Activated CD4-positive, alpha-beta memory T cell treated with anti-CD3 and anti-CD28 coated beads for 36 hours (primary cell): ENCODE data around the gene LRRC8D. TPM values are rescaled to one million over a fixed set of nuclear protein-coding genes. Genes with fewer than 3 reads are reported as not detected.

Experiments used
- CTCF ChIA-PET: fragments of 350-600 bp; sonication (Branson Sonifier 250); formaldehyde crosslinking; loops from one replicate; lab custom pipeline; 2021; ENCODE audit warnings: antibody characterized with exemption, inconsistent platforms; lab: Charles Lee
- POLR2A ChIA-PET: fragments of 350-600 bp; sonication (Branson Sonifier 250); formaldehyde crosslinking; loops from one replicate; lab custom pipeline; 2021; ENCODE audit warnings: antibody characterized with exemption; lab: Charles Lee
- DNase-seq: peaks from one replicate; pipeline ENCODE4 v3.0.0-alpha.2; 2020
- H3K27ac Mint-ChIP-seq: one replicate; pipeline ENCODE4 v1.8.0; 2021; ENCODE audit warnings: mixed read lengths
- H3K27me3 Mint-ChIP-seq: one replicate; pipeline ENCODE4 v1.8.0; 2021; ENCODE audit warnings: mixed read lengths
- H3K36me3 Mint-ChIP-seq: one replicate; pipeline ENCODE4 v1.8.0; 2021; ENCODE audit warnings: mixed read lengths
- H3K4me1 Mint-ChIP-seq: one replicate; pipeline ENCODE4 v1.8.0; 2021; ENCODE audit warnings: low read depth, mixed read lengths
- H3K4me3 Mint-ChIP-seq: one replicate; pipeline ENCODE4 v1.8.0; 2021; ENCODE audit warnings: mild to moderate bottlenecking, mixed read lengths
- H3K9me3 Mint-ChIP-seq: one replicate; pipeline ENCODE4 v1.8.0; 2021; ENCODE audit warnings: mixed read lengths
- intact Hi-C: fragments of 100-400 bp; cut with micrococcal nuclease; formaldehyde crosslinking; loops from one replicate; pipeline ENCODE4 v1.15.1; 2023
- total RNA-seq, 2 experiments: library from RNA; stranded (reverse); gene quantifications; one replicate each; pipeline ENCODE4 v1.2.3, GENCODE V29; 2021

LRRC8D gene
- total RNA-seq, 2 experiments from 2014 or later = 17.7 to 19.4 TPM

GRCh38 chr1:89823679-89824292, 3.0 kb downstream of the LRRC8D start:
- H3K27ac Mint-ChIP-seq = no peak overlapping the region

DNA sequence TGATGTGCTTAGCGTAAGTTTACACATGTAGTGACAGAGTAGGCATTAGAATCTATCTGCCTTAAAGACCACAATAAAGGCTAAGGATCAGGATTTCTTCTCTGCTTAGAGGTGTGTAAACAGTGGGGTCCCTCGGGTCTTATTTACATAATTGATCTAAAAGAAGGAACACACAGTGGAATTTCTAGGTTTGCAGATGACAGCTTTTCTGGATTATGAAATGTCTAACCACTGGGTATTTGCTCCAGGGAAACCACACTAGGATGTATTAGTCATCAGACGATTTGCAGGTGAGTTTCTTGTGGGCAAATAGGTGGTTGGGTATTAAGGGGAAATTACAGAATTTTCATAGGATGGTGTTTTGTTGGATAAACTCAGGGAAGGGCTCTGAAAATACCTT, 5.8 kb downstream of the LRRC8D start:
- intact Hi-C loops = no loop called here
- Mint-ChIP-seq H3K36me3 (peaks cover 3% of the 10 kb centered on the region), H3K9me3 (no peaks in the 10 kb centered on the region), H3K4me3 (no peak overlapping the region), H3K27ac (no peak overlapping the region), H3K27me3 (no peaks in the 10 kb centered on the region), H3K4me1 (peaks cover 15% of the 10 kb centered on the region)
- CTCF ChIA-PET = interaction anchor here (1.6 to 2.4 kb wide), 2 partner anchors 17 to 160 kb away, joined by 6 to 12 read pairs; no protein-coding TSS in a partner anchor
- DNase-seq = no peak
- POLR2A ChIA-PET = interaction anchor here (1.3 kb wide), 1 partner anchor 17 kb away, joined by 3 read pairs; no protein-coding TSS in a partner anchor

More at GRCh38 chr1:89823679-89824292, 3.0 kb downstream of the LRRC8D start:
- ChIA-PET CTCF (interaction anchor here (1.2 to 1.3 kb wide), 3 partner anchors 10 to 22 kb away, joined by 3 to 6 read pairs (median 5); no protein-coding TSS in a partner anchor), POLR2A (interaction anchor here (0.5 kb wide), 1 partner anchor 18 kb away, joined by 4 read pairs; no protein-coding TSS in a partner anchor)
- Mint-ChIP-seq H3K9me3 (no peaks in the 10 kb centered on the region), H3K4me3 (no peak overlapping the region), H3K4me1 (peaks cover 26% of the 10 kb centered on the region), H3K27me3 (no peaks in the 10 kb centered on the region), H3K36me3 (peaks cover 3% of the 10 kb centered on the region)
- no peak for DNase-seq
- intact Hi-C loops = loop anchor here (5.0 kb wide), 1 partner anchor 129 kb away; no protein-coding TSS in a partner anchor

DNA sequence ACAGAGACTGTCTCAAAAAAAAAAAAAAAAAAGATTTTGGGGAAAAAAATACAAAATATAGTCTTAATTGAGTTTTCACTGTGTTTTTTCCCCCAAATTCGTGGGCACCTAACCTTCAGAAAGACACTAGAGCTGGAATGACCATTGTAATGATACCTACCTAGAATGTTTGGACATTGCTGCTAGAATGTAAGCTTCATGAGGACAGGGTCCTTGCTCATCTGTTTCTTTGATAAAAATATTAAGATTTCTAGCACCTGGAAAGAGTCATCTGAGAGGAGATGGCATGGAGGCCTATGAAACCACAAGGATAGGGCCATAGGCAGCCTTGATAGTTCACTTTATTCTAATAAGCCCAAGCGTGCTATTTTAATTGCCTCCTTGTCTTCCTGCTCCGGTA, 6.5 kb downstream of the LRRC8D start:
- Mint-ChIP-seq H3K27me3 (no peaks in the 10 kb centered on the region), H3K4me1 (peaks cover 9% of the 10 kb centered on the region), H3K9me3 (no peaks in the 10 kb centered on the region), H3K36me3 (peaks cover 3% of the 10 kb centered on the region), H3K4me3 (no peak overlapping the region), H3K27ac (no peak overlapping the region)
- DNase-seq = no peak
- ChIA-PET CTCF (interaction anchor here (0.6 to 1.6 kb wide), 2 partner anchors 160 to 344 kb away, joined by 4 to 6 read pairs; no protein-coding TSS in a partner anchor), POLR2A (no interaction called here)
- intact Hi-C loops = no loop called here

- H3K9me3 Mint-ChIP-seq = no peaks in the 10 kb centered on the region
- intact Hi-C loops = no loop called here
- ChIA-PET POLR2A (interaction anchor here (1.1 kb wide), 1 partner anchor 15 kb away, joined by 3 read pairs; no protein-coding TSS in a partner anchor), CTCF (interaction anchor here (0.6 to 1.6 kb wide), 2 partner anchors 159 to 344 kb away, joined by 4 to 6 read pairs; no protein-coding TSS in a partner anchor)
- H3K36me3 Mint-ChIP-seq = peaks cover 3% of the 10 kb centered on the region
- no peaks in the 10 kb centered on the region for H3K27me3 Mint-ChIP-seq
- no peak overlapping the region for H3K4me3 Mint-ChIP-seq
- no peak overlapping the region for H3K27ac Mint-ChIP-seq
- DNase-seq = no peak
- H3K4me1 Mint-ChIP-seq = peaks cover 4% of the 10 kb centered on the region
These were observed 7.1 kb downstream of the LRRC8D start for GRCh38 chr1:89827902-89828301.

DNA sequence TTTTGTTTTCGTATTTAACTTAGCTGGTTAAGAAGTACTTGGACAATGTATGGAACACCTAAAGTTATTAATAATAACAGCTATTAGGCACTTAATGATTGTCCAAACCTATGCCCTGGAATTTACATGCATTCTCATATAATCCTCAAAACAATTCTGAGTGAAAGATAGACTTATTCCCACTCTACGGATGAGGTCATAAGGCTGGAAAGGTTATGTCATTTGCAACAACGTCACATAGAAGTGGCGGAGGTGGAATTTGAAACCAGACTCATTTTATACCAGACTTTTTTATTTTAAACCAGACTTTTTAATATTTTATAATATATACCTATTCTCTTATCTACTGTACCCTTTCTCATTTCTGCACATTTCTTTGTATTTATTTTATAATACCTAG, 8.4 kb downstream of the LRRC8D start:
- intact Hi-C loops = no loop called here
- H3K4me1 Mint-ChIP-seq = no peaks in the 10 kb centered on the region
- peaks cover 3% of the 10 kb centered on the region for H3K36me3 Mint-ChIP-seq
- no peaks in the 10 kb centered on the region for H3K9me3 Mint-ChIP-seq
- DNase-seq = no peak
- no peak overlapping the region for H3K4me3 Mint-ChIP-seq
- ChIA-PET POLR2A (no interaction called here), CTCF (no interaction called here)
- no peak overlapping the region for H3K27ac Mint-ChIP-seq
- no peaks in the 10 kb centered on the region for H3K27me3 Mint-ChIP-seq

DNA sequence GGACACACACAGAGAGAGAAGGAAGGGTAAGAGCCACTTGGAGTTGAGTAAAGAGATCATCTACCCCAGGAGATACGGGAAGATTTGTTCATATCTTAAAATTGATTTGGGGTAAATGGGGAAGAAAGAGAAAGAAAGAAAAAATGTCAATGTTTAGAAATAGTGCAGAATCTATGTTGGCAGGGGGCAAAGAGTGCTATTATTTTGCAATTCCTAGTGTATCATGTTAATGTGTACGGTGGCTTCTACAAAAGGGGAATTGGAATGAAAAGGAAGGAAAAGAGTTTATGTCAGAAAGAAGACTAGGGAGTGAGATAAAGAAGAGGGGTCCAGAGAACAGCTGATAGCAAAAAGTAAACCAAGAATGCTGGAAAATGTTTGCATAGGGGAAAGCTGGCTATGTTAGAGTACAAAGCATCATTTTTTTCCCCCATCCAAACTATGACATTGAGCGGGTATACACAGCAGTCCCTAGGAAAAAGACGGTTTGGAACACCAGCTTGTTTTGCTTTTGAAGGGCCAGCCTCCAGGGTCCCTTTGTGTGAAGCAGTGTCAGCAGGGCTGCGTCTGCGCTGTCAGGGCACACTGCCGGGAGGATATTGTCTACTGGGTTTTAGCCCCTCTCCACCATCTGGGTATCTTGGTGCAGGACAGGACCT, 10.8 kb downstream of the LRRC8D start:
- Mint-ChIP-seq H3K9me3 (no peaks in the 10 kb centered on the region), H3K27ac (no peak overlapping the region), H3K4me1 (peaks cover 4% of the 10 kb centered on the region), H3K4me3 (no peak overlapping the region), H3K27me3 (no peaks in the 10 kb centered on the region), H3K36me3 (no peaks in the 10 kb centered on the region)
- ChIA-PET CTCF (no interaction called here), POLR2A (no interaction called here)
- no peak for DNase-seq
- intact Hi-C loops = no loop called here

DNA sequence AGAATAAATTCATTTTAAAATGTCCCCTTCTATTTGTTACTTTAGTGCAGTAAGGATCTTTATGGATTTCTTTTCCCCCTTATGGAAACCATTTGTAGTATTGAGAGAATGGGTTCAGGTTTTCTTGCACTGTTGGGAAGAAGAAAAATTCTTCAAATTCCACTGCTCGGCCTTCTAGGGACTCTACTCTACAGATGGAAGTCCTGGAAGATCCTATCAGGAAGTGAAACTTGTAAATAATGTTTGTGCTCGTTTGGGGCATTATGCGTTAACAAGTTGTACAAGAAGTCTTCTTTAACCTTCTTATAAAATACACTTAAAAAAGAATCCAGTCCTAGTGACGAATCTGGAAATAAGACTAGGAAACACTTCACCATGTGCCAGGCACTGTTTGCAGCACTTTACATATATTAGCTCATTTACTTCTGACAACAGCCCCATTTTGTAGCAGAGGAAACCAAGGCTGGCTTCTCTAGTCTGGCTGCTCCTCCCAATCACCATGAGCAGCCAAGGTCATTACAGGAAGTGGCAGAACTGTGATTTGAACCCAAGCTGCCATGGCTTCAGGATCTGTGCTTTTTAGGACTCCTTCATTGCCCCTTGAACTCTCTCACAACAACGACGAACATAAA, 11.8 kb downstream of the LRRC8D start:
- H3K4me3 Mint-ChIP-seq = no peak overlapping the region
- DNase-seq = no peak
- no peak overlapping the region for H3K27ac Mint-ChIP-seq
- intact Hi-C loops = no loop called here
- H3K36me3 Mint-ChIP-seq = no peaks in the 10 kb centered on the region
- CTCF ChIA-PET = interaction anchor here (1.1 to 1.8 kb wide), 3 partner anchors 8 to 155 kb away, joined by 4 to 5 read pairs (median 5); no protein-coding TSS in a partner anchor
- H3K9me3 Mint-ChIP-seq = no peaks in the 10 kb centered on the region
- H3K27me3 Mint-ChIP-seq = no peaks in the 10 kb centered on the region
- H3K4me1 Mint-ChIP-seq = peaks cover 6% of the 10 kb centered on the region
- POLR2A ChIA-PET = no interaction called here

- no peaks in the 10 kb centered on the region for H3K9me3 Mint-ChIP-seq
- CTCF ChIA-PET = interaction anchor here (1.1 to 1.8 kb wide), 4 partner anchors 9 to 154 kb away, joined by 4 to 5 read pairs (median 5); no protein-coding TSS in a partner anchor
- intact Hi-C loops = no loop called here
- H3K27ac Mint-ChIP-seq = no peak overlapping the region
- peaks cover 6% of the 10 kb centered on the region for H3K4me1 Mint-ChIP-seq
- H3K36me3 Mint-ChIP-seq = no peaks in the 10 kb centered on the region
- DNase-seq = no peak
- H3K4me3 Mint-ChIP-seq = no peak overlapping the region
- no peaks in the 10 kb centered on the region for H3K27me3 Mint-ChIP-seq
- POLR2A ChIA-PET = interaction anchor here (0.6 kb wide), 1 partner anchor 12 kb away, joined by 3 read pairs; no protein-coding TSS in a partner anchor
These were observed 12.6 kb downstream of the LRRC8D start for GRCh38 chr1:89833183-89834082.

- intact Hi-C loops = no loop called here
- Mint-ChIP-seq H3K27me3 (no peaks in the 10 kb centered on the region), H3K27ac (no peak overlapping the region), H3K4me1 (peaks cover 6% of the 10 kb centered on the region), H3K9me3 (no peaks in the 10 kb centered on the region), H3K36me3 (no peaks in the 10 kb centered on the region), H3K4me3 (no peak overlapping the region)
- no peak for DNase-seq
- CTCF ChIA-PET = interaction anchor here (1.1 to 1.8 kb wide), 4 partner anchors 10 to 153 kb away, joined by 4 to 5 read pairs (median 5); no protein-coding TSS in a partner anchor
- POLR2A ChIA-PET = no interaction called here
These were observed 13.4 kb downstream of the LRRC8D start for GRCh38 chr1:89834083-89834704.

DNA sequence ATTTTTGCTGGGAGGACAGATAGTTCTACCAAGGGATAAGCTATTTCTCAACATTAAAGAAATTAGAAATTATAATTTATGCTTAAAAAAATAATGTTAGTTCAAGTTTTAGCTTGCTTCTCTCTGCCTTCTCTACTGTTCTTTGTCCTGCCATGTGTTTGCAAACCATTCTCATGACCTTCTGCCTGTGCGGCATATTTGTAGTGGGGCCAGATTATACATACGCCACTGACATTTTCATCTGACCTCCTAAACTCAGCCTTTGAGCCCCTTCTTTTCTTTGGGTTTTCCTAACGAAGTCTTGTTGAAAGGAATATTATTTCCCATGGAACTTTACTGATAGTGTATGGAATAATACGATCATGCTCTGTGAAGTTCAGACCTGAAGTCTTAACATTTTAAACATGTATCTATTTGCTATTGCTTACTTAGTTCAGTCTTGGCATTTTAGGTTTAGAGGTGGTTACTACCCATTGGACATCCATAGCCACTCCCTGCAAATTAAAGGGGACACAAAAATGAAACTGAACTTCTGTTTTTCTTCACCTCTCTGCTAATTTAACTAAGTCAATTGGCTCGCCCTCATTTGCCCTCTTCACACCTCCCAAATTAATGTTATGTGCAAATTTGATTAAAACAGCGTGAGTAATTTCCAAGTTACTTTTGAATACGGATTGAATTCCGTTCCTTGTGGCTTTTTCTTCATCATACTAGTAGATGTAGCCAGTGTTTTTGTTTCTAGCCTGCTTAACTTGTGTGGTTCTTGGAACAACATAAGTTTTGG, 15.6 kb downstream of the LRRC8D start:
- no peaks in the 10 kb centered on the region for H3K36me3 Mint-ChIP-seq
- CTCF ChIA-PET = no interaction called here
- H3K4me1 Mint-ChIP-seq = peaks cover 10% of the 10 kb centered on the region
- POLR2A ChIA-PET = no interaction called here
- intact Hi-C loops = no loop called here
- no peak for DNase-seq
- H3K4me3 Mint-ChIP-seq = no peak overlapping the region
- H3K9me3 Mint-ChIP-seq = no peaks in the 10 kb centered on the region
- no peak overlapping the region for H3K27ac Mint-ChIP-seq
- H3K27me3 Mint-ChIP-seq = no peaks in the 10 kb centered on the region
